Lower leg skin (tissue), 4 donors: Measurements from ENCODE around the gene SMPDL3B. TPM values are rescaled to one million over a fixed set of nuclear protein-coding genes. Genes with fewer than 3 reads are reported as not detected.
A peak's percentile ranks its signal among the peaks of the same experiment; 100 is the strongest.

Experiments used
- DNase-seq, 2 donors: peaks; one replicate each; pipeline ENCODE4 v3.0.0-alpha.2; 2019; ENCODE audit warnings: low spot score in 2 of 2
- H3K4me3 ChIP-seq: fragments of 200-600 bp; sonication (generic); 2 replicates; pipeline ENCODE4 v1.5.1; 2017; ENCODE audit warnings: mild to moderate bottlenecking, low read depth; ENCODE audit not compliant: poor library complexity, severe bottlenecking
- CTCF ChIP-seq, 3 donors: fragments of 450-650 bp; IDR thresholded peaks; one replicate each; pipeline ENCODE4 v1.5.1; 2016; ENCODE audit warnings: antibody characterized with exemption in 3 of 3, mild to moderate bottlenecking in 3 of 3, moderate library complexity in 2 of 3
- POLR2A ChIP-seq, 2 donors: fragments of 450-650 bp; IDR thresholded peaks; one replicate each; pipeline ENCODE4 v1.6.1; 2016 to 2017; ENCODE audit warnings: antibody characterized with exemption in 2 of 2, mild to moderate bottlenecking in 1 of 2, moderate library complexity in 1 of 2
- WGBS, 2 donors: methylation state at CpG; one replicate each; pipeline ENCODE4 v1.1.5; 2018; 5-methylcytosine and 5-hydroxymethylcytosine counted together
- intact Hi-C: fragments of 100-400 bp; cut with DNase I; formaldehyde crosslinking; loops from one replicate; pipeline ENCODE4 v1.15.0; 2023; ENCODE audit warnings: low total_unique reads
- total RNA-seq, 4 donors: library from RNA; depleted of rRNA; stranded (reverse); fragments of >200 nt; gene quantifications; one replicate each; pipeline ENCODE4 v1.1.0, GENCODE V29; 2016

The SMPDL3B gene
- total RNA-seq, 4 donors from 2014 or later = 0.55 to 3.5 (median 2.1) TPM

DNA sequence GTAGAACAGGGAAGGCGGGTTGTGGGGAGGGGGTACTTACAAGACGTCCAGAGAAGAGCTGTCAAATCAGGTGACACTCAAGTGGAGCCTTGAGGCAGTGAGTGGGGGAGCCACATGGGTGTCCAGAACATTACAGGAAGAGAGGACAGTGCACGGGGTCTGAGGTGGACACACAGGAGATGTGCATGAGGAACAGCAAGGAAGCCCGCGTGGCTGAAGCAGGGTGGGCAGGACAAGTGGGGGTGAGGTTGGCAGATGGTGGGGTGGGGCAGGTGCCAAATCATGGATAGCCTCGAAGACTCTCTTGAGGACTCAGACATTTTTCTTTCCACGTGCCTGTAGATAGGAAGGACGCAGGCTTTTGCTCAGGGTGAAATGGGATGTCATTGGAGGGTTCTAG, 921 bp downstream of the SMPDL3B start:
- no peak for DNase-seq
- 59 to 61% methylated on average over 8 of the region's 8 CpGs for WGBS, 2 donors
- intact Hi-C loops = no loop called here
- no peak for TF ChIP-seq POLR2A (IDR thresholded peaks at IDR 0.05)
- TF ChIP-seq CTCF (IDR thresholded peaks at IDR 0.05) = no peak
- H3K4me3 ChIP-seq = no peak overlapping the region

GRCh38 chr1:27936370-27936769, 1.6 kb downstream of the SMPDL3B start:
- no peak for DNase-seq
- no peak overlapping the region for H3K4me3 ChIP-seq
- WGBS, 2 donors = 90% methylated on average over 5 of the region's 5 CpGs
- intact Hi-C loops = no loop called here
- TF ChIP-seq CTCF (IDR thresholded peaks at IDR 0.05) (no peak), POLR2A (IDR thresholded peaks at IDR 0.05) (no peak)

DNA sequence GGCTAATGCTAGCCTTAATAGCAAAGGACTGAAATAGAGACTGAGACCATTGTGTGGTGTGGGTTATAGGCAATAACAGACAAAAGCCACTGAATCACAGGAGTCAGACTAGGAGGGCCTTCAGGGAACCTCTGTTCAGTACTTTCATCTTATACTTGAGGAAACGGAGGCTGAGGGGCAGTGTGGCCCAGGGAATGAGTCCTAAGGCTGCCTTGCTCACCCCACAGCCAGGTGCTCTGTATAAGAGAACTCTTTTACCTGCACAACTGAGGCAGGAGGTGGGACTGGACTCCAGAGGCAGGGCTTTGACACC, 2.7 kb downstream of the SMPDL3B start:
- TF ChIP-seq CTCF (IDR thresholded peaks at IDR 0.05) = no peak
- TF ChIP-seq POLR2A (IDR thresholded peaks at IDR 0.05) = no peak
- no peak overlapping the region for H3K4me3 ChIP-seq
- intact Hi-C loops = no loop called here
- DNase-seq = no peak
- 68 to 71% methylated on average over 1 of the region's 1 CpG for WGBS, 2 donors

- DNase-seq = no peak
- intact Hi-C loops = no loop called here
- TF ChIP-seq CTCF (IDR thresholded peaks at IDR 0.05) (no peak), POLR2A (IDR thresholded peaks at IDR 0.05) (no peak)
- H3K4me3 ChIP-seq = no peak overlapping the region
- whole genome bisulfite sequencing, 2 donors = 85 to 86% methylated on average over 4 of the region's 4 CpGs
Observed at GRCh38 chr1:27938488-27938887, 3.7 kb downstream of the SMPDL3B start.

DNA sequence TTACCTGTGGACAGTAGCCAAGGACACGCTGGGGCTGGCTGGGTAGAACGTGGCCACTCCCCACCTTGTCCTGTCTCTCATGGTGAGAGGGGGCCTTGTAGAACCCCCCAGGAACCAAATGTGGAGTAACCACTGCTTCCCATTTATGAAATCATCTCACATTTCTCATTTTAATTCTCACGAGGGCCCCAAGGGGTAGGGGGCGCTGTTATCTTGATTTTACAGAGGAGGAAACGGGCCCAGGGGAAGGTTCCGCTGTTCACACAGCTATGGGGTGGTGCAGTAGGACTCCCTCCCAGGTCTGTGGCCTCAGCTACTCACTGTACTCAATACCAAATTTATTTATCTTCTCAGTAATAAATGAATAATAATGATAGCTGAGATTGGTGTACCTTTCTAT, 5.5 kb downstream of the SMPDL3B start:
- DNase-seq = peak in 1 of 2 donors; percentile 36
- whole genome bisulfite sequencing, 2 donors = 40 to 47% methylated on average over 6 of the region's 6 CpGs
- intact Hi-C loops = no loop called here
- no peak overlapping the region for H3K4me3 ChIP-seq
- no peak for TF ChIP-seq CTCF (IDR thresholded peaks at IDR 0.05)

DNA sequence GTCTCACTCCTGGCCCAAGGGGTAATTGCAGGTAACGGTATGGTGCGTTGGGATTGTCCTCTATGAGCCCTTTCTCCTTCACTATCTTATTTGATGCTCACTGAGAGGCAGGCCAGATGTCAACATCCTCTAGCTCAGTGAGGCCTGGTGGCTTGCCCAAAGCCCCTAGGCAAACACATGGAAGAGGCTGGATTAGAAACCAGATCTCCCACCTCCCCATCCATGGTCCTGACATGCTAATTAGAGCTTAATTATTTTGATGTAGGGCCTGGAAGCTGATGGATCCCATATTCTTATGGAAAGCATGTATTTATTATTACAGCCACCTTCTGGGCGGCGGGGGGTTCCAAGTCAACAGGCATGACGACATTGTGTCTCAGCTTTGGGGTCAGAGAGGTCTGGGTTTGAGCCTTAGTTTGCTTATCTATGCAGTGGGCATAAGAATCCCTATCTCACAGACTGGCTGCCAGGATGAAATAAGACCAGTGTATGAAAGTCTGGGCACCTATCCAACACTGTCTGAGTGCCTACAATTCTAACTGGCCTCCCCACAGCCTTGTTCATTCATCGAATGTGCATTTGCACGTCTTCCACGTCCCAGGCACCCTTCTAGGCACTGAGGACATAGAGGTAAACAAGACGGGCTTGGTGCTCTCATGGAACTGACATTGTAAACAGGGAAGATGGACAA, 6.2 kb downstream of the SMPDL3B start:
- TF ChIP-seq POLR2A (IDR thresholded peaks at IDR 0.05) (no peak), CTCF (IDR thresholded peaks at IDR 0.05) (no peak)
- 87% methylated on average over 9 of the region's 9 CpGs for WGBS, 2 donors
- no peak for DNase-seq
- intact Hi-C loops = no loop called here
- H3K4me3 ChIP-seq = no peak overlapping the region
